CD4-positive, alpha-beta T cell treated with Interleukin-15 for 1 hour (primary cell): ENCODE measurements around the gene RANBP3L.
A peak's percentile ranks its signal among the peaks of the same experiment; 100 is the strongest.

ENCODE experiments used
- DNase-seq: peaks from one replicate; pipeline ENCODE4 v3.0.0-alpha.2; 2020

Gene RANBP3L

DNA sequence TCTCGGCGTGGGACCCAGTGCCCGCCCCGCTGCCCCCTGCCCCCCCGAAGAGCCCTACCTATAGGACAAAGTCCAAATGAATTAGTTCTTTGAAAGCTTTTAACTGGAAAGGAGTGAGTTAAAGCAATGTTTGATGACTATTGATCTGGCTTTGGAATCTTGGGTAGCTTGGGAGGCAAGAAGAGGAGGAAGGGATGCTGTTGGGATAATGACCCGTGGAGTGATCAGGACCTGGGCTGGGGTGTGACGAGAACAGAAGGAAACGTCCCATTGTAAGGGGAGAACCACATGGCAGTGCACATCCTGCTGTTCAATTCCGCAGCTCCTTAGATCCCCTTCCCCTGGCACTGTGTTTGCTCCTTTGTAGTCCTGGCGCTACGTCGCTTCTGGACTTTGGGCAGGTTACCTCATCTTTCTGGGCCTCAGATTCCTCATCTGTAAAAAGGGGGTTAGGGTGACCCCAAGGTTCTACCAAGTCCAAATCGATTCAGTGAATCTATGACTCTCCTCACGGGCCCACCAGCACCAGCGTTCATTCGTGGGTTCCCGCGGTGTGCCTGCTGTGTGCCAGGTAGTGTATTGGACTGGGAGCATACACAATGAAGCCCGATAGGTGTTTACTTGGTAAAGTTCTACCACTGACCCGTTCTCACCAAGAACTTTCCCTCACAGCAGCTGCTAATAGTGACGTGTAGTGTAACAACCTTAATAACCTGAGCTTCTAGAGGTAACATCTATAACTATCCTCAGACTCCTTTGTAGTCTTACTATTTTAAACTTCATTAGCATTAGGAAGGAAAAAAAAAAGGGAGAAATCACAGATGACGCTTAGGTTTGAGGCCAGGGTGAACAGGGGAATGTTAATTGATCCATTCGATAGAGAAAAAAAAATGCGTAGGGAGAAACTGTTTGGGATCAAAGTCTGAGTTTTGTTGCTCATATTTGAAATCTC, 58.9 kb downstream of the RANBP3L start:
- DNase-seq, result no peak

DNA sequence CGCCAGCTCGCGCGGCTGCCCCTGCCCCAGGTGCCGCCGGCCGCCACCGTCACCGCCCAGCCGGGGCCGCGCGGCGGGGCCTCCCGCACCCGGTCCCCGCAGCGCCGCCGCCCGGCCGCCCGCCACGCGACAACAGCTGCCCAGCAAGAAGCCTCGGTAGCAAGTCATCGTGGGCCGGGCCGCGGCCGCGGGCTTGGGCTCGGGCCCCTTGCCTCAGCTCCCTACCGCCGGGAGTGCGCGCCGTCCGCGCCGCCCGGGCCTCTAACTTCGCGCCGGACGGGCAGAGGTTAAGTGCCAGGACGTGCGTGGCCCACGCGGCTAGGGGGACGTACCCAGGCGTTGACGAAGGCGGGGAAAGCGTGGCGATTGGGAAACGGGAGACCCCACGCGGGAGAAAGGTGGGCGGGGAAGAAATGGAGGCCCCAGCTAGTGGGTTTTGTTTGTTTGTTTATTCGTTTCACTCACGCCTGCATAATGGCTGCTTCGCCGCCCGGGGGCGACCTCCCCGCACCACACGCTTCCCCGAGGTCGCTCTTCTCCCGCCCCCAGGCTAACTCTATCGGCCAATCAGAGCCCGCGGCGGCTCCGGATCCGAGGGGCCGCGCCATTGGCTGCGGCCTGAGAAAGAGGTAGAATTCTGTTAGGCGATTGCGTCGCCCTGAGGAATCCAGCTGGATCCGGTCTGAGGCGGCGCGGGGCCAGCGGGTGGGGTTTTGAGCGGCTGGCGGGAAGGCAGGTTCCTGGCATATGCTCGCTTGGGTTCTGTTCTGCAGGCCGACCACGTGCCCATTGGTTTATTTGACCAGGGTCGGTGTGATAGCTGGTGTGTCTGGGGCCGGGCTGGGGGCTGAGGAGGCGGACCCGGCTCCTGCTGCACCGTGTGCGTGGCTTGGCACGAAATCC, 59.8 kb downstream of the RANBP3L start, which contains the start of gene NADK2:
Gene NADK2 (minus strand): TSS at position 295 of the 903 bp plus-strand sequence. CDS start 127 bp downstream, at position 168.
- peak; percentile 93 for DNase-seq

DNA sequence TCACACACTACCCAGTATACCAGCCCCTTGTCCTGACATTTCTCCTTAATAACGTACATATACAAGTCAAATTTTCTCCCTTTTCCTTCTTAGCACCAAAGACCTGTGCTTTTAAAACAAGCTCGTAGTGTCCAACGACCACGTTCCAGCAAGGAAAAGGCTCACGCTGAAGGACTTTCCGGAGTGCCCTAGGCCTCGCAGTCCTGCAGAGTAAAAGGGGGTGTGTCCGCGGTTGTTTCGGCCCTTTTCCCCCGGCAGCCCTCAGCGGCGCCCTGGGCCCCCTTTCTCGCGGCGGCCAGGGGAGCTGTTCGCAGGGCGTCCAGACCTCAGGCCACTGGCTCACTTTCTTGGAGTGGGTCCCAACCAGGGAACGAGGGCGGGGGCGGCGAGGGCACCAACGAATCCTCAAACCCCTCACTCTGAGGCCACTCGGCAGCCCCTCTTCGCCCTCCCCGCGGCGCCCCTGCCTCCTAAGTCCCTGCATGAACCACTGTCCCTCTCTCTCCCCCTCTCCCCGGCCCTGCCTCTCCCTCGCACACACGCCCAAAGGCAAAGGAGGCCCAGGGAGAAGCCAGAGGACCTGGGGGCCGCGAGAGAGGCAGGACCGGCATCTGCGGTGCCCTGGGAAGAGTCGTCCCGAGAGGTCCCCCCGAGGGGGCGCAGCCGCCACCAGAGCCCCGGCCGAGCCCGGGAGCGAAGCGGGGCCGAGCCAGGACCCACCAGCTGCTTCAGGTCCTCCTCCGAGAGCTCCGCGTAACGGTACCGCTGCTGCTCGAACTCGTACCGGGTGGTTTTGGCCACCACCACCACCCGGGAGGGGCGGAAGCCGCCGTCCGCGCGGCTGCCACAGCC, 60.7 kb downstream of the RANBP3L start:
- peak; percentile 19 for DNase-seq

DNA sequence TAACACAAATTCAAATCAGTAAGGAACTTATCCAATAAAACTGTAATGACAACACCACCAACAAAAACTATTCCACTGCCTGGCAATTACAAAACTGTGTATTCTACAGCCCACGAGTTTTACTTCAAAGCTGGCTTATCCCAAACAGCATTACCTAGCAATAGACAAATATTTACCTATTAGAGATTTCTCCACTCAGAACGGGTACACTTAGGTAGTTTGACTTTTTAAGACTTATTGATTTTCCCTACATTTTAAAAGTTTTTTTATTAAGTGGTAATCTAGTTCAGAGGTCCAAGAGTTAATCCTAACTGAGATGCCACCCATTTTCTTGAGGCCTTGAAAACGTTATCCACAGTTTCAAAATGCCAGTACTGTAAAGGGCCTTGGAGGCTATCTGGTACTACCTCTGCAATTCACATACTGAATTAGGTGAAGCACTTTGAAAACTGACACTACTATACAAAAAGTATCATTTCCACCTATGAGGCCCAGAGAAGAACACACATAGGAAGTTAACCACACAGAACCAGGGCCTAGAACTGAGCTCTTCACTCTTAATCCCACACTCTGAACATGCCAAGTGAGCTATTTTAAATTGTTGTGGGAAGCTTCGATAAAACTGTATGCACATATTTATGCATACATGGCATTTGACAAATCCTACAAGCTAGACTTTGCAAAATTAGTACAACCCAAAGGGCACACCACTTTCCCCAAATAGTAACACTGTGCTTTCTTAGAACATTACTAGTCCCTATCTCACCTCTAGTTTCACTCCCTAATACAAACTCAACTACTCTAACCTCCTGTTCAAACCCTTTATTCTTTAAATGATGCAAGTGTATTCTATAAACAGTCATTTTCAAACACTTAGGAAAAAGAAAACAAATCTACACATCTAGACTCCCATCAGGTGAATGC, 62.1 kb downstream of the RANBP3L start:
- no peak for DNase-seq

DNA sequence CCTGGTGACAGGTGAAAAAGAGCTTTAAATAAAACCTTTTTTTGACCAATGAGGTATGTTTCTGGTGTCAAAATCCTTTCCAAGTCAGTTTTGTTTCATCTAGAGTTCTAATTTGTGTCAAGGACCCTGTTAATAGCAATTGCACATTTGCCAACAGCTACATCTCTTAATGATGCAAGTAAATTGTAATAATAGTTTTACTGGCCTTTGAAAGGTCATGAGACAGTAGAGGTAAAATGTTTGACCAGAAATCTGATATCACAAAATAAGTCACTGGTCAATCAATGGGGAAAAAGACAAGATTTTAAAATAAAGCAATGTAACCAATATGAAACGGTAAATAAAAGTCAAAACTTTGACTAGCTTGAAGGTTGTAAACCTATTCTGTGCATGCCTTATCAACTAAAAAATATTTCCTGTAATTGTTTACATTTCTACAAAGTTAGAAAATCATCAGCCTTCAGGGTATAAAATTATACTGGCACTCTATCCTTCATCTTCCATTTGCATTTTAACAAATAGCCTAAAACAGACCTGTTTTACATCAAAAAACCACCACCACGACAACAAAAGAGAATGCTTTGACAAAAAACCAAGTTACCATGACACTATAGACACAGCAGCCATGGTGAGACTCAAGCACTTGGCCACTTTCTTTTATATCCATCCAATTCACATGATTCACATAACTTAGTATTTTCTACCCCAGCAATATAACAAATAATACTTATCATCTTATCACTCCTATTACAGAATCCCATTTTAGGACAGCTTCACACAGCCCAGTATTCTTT, 63.0 kb downstream of the RANBP3L start:
- DNase-seq, result no peak

DNA sequence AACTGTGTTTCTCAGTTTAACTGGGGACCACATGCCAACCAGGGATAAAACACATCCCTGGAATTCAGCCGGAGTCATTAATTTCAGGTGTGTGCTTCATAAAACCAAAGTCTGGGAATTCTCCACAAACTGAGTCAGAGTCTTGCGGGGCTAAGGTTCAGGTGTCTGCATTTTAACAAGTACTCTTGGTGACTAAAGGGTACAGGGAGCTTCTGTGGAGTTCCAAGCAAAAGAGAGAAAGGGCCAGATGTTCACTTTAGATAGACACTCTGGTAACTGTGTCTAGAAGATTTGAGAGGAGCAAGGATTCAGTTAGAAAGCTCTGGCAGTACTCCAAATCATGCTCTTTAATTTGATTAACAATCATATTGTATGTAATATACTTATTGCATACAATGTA, 64.0 kb downstream of the RANBP3L start:
- DNase-seq, result no peak

DNA sequence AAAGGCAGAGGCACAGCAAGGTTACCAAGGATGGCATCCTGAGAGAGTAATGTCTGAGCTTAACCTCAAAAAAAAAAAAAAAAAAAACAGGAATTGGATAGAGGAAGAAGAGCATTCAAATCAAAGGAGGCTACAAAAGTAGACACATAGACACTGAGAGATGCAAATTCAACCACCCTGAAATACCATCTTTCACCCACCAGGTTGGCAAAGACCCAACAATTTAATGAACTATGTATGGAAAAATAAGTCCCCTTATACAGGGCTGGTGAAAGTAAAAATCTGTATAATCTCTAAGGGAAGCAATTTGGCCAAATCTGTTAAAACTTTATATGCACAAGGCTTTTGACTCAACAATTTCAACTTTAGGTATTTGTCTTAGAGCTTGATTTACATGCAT, 64.9 kb downstream of the RANBP3L start:
- DNase-seq, result no peak

DNA sequence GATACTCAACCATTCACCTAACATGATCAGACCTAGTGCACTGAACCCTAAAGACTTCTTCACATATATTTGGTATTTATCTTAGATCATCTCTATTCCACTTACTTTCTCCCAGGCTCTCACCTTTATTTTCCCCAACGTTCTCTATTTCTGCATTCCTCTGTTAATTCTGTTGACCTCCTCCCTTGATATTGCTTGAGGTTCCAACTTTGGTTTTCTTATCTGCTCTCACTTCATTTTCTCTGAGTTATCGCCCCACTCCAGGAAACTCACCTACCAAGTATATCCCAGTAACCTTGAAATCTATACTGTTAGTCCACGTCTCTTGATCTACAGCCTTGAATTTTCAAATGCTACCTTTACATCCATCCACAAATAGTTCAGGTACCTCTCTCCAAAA, 69.2 kb downstream of the RANBP3L start:
- no peak for DNase-seq

DNA sequence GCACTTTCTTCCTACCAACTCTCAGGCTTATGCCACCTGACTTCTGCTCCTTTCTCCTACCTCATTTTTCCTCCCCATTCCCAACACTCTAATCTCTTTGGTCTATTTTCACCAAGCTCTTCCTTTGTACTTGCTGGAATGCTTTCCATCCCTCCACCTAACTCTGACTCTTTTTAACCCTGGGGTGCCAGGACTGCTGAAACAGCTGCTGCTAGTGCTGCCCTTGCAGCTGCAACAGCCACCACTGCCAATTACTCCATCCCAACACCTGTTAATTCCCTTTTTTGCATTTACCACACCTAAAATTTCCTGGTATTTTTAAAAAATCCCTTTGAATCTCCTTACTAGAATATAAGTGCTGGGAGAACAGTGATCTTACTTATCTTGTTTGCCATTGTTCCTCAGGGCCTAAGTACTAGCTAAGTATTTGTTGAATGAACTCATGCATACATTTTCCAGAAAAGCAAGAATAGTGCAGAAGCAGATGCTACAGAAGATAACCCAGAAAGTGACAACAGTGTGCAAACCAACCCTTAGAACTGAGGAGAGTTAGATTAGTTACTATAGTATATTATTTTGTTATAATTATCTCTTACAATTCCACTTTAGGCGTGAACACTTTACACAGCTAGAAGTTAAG, 71.4 kb downstream of the RANBP3L start:
- no peak for DNase-seq

DNA sequence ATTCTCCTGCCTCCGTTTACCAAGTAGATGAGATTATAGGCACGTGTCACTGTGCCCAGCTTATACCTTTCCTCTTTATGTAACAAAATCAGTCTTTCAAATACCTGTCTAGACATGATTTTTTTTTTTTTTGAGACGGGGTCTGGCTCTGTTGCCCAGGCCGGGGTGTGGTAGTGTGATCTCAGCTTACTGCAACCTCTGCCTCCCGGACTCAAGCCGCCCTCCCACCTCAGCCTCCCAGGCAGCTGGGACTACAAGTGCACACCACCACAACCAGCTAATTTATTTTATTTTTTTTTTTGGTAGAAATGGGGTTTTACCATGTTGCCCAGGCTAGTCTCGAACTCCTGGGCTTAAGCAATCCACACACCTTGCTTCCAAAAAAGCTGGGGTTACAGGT, 73.2 kb downstream of the RANBP3L start:
- DNase-seq, result no peak

DNA sequence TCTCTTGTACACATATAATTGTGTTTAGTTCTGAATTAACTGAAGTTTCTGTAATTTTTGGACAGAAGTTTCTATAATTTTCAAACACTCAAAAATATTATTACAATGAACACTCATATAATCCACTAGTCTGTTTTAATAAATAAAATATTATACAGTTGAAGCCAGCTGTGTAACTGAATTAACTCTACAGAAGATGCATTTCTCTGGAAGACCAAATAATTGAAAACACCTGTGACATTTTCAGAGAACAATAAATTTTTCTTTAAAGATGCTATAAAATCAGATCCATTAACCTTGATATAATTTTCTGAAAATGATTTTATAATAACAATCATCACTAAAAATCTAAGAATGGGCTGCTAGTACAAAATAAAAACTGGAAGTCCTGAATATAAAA, 74.7 kb downstream of the RANBP3L start:
- DNase-seq, result no peak

DNA sequence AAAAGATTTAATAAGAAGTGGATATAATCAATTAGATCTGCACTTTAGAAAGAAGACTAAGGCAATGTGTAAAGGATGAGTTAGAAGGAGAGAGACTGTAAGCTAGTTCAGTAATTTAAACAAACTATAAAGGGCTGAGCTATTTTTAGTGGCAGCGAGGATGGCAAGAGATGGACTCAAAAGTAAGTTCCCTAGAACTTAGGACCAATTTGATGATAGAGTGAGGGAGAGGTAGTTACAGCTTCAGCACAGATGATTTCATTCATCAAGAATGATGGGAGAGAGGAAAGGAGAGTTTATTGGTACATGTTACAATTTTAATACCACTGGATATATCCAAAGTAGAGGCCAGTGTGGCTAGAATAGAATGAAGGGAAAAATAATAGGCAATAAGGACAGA, 79.1 kb downstream of the RANBP3L start:
- DNase-seq, result no peak

DNA sequence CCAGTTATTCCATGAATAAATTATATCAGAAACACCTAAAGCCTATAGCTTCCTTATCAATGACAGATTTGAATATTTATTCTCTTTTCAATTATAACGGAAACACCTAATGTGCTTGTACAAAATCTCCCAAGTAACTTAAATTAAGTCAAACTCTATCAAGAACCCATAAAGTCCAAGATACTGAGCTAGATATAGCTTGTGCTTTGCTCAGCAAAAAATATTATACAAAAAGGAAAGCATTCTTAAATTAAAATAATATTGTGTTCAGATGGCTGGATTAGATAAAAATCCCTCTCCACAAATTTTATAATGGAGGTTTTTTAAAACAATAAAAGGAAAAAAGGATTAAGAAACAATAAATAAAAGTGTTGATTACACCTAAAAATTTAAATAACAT, 83.7 kb downstream of the RANBP3L start:
- DNase-seq, result no peak

DNA sequence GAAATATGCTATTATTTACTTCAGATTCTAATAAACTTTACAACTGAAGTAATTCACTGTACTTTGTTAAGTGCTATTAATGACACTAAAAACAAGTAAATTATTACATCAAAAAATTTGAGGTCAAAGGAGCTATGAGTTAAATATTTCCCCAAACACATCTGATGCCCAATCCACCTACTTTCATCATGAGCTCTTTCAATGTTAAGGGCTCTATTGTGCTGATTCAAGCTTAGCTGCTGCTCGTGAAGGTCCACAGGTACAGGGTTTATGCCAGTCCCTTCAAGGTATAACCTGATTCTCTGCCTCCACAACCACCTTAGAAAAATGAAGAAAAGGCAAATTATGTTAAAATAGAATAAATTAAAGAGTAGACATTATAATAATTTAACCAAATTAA, 84.1 kb downstream of the RANBP3L start:
- DNase-seq, result no peak

DNA sequence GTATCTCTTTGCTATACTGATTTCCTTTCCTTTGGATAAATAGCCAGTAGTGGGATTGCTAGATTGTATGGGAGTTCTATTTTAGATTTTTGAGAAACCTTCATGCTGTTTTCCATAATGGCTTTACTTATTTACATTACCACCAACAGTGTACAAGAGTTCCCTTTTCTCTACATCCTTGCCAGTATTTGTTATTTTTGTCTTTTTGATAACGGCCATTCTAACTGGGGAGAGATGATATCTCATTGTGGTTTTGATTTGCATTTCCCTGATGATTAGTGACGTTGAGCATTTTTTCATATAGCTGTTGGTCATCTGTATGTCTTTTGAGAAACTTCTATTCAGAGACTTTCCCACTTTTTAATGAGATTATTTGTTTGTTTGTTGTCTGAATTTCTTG, 85.8 kb downstream of the RANBP3L start:
- DNase-seq, result no peak

DNA sequence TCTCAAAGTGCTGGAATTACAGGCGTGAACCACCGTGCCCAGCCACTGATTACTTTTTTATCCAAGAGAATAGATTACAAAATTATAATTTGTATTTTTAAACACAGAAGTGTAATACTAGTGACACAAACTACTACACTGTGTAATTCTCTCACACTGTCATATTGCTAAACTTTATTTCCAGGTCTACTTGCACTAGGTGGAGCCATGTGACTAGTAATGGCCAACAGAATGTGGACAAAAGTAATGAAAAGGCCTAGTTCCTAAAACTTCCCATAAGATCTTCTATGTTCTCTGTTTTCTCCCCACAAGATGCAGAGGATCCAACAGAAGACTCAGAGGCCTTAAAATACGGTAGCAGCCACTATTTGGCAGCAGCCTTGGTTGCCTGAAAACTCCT, 87.3 kb downstream of the RANBP3L start:
- no peak for DNase-seq

DNA sequence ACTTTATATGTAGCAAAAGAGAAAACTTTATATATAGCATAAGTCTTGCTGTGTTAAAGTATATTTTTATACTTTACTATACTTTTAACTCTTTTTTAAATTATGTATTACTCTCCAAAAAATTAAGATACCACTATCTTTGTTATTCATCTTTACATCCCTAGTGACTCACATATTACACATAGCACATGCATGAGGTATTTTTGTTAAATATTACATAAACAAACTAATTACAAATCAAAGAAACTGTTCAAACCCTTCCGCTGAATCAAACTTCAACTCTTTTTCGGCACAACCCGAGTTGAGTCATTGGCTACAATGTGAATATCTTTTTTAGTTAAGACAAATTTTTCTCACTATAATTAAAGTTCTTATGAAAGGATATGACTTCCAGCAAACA, 92.0 kb downstream of the RANBP3L start:
- DNase-seq, result no peak

DNA sequence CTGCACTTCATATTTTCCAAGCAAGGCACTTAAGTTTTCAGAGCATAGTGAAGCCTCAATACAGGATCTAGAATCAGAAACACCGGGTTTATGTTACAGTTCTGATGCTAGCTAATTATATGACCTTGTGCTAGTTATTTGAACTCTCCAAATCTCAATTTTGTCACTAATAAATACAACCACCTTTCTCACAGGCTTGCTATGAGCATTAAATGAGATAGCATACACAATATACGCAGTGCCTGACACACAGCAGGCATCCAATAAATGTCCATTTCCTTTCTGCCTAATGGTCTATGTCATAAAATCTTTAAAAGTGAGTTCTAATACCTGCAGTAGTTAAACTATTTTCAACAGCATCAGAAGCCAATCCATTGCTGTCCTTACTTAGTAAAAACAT, 92.9 kb downstream of the RANBP3L start:
- no peak for DNase-seq

DNA sequence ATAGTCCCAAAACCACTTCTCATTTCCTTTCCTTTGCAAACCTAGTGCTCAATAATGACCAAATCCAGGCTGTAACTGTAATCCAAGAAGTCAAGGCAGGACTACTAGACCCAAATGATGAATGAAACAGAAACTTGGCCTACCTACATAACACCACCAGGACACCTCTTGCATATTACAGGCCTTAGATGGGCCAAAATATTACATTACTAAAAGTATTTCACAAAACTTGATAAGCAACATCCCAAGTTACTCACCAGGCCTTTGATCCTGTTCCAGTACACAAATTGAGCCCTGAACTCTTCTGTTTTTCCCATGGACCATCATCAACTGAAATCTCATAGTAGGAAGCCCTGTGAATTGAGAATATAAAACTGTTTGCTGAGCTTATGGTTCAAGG, 94.8 kb downstream of the RANBP3L start:
- no peak for DNase-seq

DNA sequence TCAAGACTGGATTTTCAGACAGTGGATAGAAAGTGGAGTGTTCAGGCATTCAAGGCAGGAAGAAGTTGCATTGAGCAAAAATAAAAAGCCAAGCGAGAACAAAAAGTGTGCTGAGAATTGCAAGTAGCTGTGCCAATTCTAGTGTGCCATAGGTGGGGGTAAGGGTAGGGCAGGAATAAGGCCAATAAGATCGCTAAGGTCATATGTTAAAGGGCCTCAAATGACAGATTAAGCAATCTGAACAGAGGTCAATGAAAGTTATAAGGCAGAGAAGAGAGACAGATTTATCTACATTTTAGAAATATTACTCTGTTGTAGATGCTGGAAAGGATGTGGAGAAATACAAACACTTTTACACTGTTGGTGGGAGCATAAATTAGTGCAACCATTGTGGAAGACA, 96.4 kb downstream of the RANBP3L start:
- no peak for DNase-seq
